Psoas muscle (tissue), 8 donors: ENCODE results near the gene ULK2. TPM values are rescaled to one million over a fixed set of nuclear protein-coding genes. Genes with fewer than 3 reads are reported as not detected.
A peak's percentile ranks its signal among the peaks of the same experiment; 100 is the strongest.

Experiments used
- ATAC-seq, 4 donors: fragments of 200-7000 bp; cut with Tn5 transposase; one replicate each; pipeline ENCODE4 v1.9.1; 2020; ENCODE audit warnings: moderate library complexity in 3 of 4, mild to moderate bottlenecking in 2 of 4
- DNase-seq, 2 donors: peaks; one replicate each; pipeline ENCODE4 v3.0.0-alpha.2; 2020
- H3K27ac ChIP-seq: fragments of 200-600 bp; one replicate; pipeline ENCODE4 v1.8.0; 2022
- H3K27me3 ChIP-seq, 3 donors: fragments of 200-600 bp in 1 of 3; one replicate each; pipeline versions ENCODE4 v1.6.1 to v1.8.0; 2013 to 2022; ENCODE audit warnings: low read length in 2 of 3, mild to moderate bottlenecking in 2 of 3, moderate library complexity in 1 of 3; ENCODE audit not compliant: insufficient read depth in 3 of 3
- H3K36me3 ChIP-seq, 2 donors: fragments of 200-600 bp in 1 of 2; one replicate each; pipeline versions ENCODE4 v1.6.1 to v1.8.0; 2013 to 2022; ENCODE audit warnings: low read depth in 1 of 2, mild to moderate bottlenecking in 1 of 2, moderate library complexity in 1 of 2; ENCODE audit not compliant: insufficient read depth in 1 of 2
- H3K4me1 ChIP-seq: fragments of 200-600 bp; one replicate; pipeline ENCODE4 v1.8.0; 2022
- H3K4me3 ChIP-seq: fragments of 200-600 bp; one replicate; pipeline ENCODE4 v1.8.0; 2022; ENCODE audit warnings: mild to moderate bottlenecking
- H3K9me3 ChIP-seq: fragments of 200-600 bp; one replicate; pipeline ENCODE4 v1.8.0; 2022
- CTCF ChIP-seq: fragments of 200-600 bp; IDR thresholded peaks from one replicate; pipeline ENCODE4 v1.8.0; 2022; ENCODE audit warnings: antibody characterized with exemption
- WGBS, 3 donors: extraction: QIAGEN DNeasy Blood & Tissue Kit; methylation state at CpG; one replicate each; pipeline versions ENCODE4 v1.1.6 to v1.1.7; 2013; 5-methylcytosine and 5-hydroxymethylcytosine counted together
- intact Hi-C, 2 donors: fragments of 100-400 bp; cut with DNase I; formaldehyde crosslinking; loops; one replicate each; pipeline versions ENCODE4 v1.11.0 to v1.14.2; 2022
- polyA plus RNA-seq, 3 donors: library from polyadenylated mRNA; stranded (reverse); fragments of 200-250 nt; gene quantifications; one replicate each; pipeline ENCODE4 v1.2.3, GENCODE V29; 2013
- total RNA-seq, 4 donors: library from RNA; stranded (reverse); fragmentation: NEBNext Ultra II Directional in 2 of 4; extraction: Animal tissue kit (Norgen Biotek cat#: 25700) in 2 of 4; gene quantifications; one replicate each; pipeline versions ENCODE4 v1.2.1 to v1.2.4, GENCODE V29; 2021 to 2023
- donor health status: healthy with polysubstance abuse.
- donor health status: DM: no; HTN: no; CAD: no; lungs with moderate emphysema.
- donor health status: Bipolar disorder and iron deficiency.
- donor health status: healthy.
- donor health status: DM: yes; HTN: yes; CAD: no.
- donor health status: DM: no; HTN: no; CAD: no.
- donor health status: DM: no; HTN: no; CAD: no.
- donor health status: DM: yes; HTN: yes; CAD: no.

Gene ULK2
- total and polyA plus RNA-seq, 7 donors, result 2.1 to 19.1 (median 12.8) TPM

DNA sequence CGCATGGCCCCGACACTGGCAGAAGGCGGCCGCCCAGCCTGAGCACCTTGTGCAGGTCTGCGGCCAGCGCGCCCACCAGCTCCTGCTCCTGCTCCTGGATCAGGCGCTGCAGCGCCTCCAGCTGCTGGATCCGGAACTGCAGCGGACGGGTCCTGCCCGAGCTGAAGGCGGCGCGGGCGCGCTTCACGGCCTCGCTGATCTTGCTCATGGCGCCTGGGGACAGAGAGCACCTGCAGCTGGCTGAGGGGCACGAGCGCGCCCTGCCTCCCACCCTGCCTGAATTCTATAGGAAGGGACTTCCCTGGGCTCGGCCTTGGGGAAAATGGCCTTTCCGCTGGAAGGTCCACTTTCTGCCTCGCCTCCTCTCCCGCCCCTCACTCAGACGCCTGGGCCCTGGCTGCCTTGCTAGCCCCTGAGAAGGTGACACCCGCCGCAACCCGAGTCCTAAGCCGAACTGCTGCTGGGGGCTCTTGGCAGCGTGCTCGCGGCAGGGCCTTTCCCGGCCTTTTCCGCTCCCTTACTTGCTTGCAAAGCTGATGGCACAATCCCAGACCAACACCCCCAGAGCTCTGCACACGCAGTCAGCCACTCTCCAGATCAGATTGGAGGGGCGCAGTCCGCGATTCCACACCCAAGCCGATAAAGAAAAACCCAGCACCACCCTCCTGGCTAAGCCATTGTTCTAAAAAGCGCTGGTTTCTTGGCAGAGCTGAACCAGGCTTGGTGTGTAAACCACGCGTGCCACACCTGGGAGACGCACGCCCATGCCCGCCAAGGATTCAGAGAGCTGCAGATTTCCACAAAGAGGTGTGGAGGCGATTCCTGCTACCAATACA is 122.6 kb downstream of the ULK2 start:
- no peaks in the 10 kb centered on the region for H3K36me3 ChIP-seq
- intact Hi-C loops, result no loop called here
- DNase-seq (peak; percentile 93 to 96), ATAC-seq (peak; percentile 92 to 98 (median 94))
- peak overlapping the region; percentile 36 for H3K27ac ChIP-seq
- H3K4me3 ChIP-seq, result peak overlapping the region; percentile 68
- WGBS, 3 donors, result 25 to 29% (median 28%) methylated on average over 40 to 50 of the region's 50 CpGs
- H3K9me3 ChIP-seq, result no peaks in the 10 kb centered on the region
- peak; percentile 93 for TF ChIP-seq CTCF
- H3K27me3 ChIP-seq, result no peaks in the 10 kb centered on the region
- H3K4me1 ChIP-seq, result peaks cover 6% of the 10 kb centered on the region

DNA sequence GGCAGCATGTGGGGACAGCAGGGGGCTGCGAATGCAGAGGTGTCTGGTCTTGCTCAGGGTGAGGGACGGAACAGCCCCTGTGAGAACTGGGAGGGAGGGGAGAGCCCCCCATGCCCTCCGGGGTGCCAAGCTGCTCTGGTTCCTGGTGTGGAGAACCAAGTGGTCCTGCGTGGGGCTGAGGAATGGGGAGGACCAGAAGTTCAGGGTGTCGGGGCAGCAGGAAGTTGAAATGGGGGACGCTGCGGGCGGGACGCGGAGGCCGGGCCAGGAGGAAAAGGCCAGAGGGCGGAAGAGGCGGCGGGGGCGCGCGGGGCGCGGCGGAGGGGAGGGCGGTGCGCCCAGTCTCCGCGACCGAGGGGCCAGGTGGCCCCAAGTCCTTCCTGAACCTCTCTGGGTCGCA is 123.2 kb downstream of the ULK2 start:
- peak in 1 of 2 donors; percentile 45 for DNase-seq
- intact Hi-C loops, result no loop called here
- Histone ChIP-seq H3K4me3 (peak overlapping the region; percentile 68), H3K9me3 (no peaks in the 10 kb centered on the region), H3K4me1 (peaks cover 6% of the 10 kb centered on the region), H3K27me3 (no peaks in the 10 kb centered on the region), H3K36me3 (no peaks in the 10 kb centered on the region), H3K27ac (peak overlapping the region; percentile 36)
- peak in 3 of 4 donors; percentile 15 to 61 (median 45) for ATAC-seq
- WGBS, 3 donors, result 9 to 32% (median 20%) methylated on average over 6 to 26 of the region's 26 CpGs
- TF ChIP-seq CTCF, result no peak

DNA sequence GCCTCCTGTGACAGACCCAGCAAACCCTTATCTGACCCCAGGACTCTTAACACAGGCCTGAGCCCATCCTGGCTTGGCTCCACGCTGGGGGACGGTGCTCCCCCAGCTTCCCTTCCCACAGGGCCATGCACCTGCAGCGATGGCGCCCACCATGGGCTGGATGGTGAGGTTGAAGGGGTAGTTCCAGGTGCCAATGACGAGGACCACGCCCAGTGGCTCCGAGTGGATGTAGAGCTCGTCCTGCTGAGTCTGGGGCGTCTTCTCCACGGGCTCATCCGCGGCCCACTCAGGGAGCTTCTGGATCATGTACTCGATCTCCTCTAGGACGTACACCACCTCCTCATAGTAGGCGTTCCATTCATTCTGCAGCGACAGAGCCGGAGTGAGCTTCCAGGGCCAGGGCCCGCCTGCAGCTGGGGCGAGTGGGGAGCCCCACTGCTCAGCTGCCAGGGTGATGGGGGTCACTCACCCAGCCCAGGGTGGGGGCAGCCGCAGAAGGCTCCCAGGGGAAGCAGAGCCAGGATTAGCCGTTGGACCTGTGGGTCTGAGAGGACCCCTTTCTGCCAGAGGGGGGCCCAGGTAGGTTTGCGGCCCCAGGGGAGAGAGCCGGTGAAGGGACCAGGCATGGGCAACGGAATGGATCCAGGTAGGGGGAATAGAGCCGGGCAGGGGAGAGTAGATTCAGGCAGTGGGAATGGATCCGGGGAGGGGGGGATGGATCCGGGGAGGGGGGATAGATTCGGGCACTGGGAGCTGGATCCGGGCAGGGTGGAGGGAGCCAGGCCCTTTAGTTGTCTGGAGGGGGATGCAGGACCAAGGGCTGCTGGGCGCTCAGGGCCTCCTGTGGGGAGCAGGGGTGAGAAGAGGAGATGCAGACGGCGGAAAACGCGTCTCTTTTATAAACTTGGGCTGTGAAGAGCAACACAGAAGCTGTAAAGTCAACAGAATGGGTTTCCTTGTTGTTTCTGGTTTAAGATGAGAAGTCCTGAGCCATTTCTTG is 124.3 kb downstream of the ULK2 start:
- H3K4me1 ChIP-seq, result peaks cover 6% of the 10 kb centered on the region
- no peak overlapping the region for H3K4me3 ChIP-seq
- H3K27me3 ChIP-seq, result no peaks in the 10 kb centered on the region
- no peaks in the 10 kb centered on the region for H3K9me3 ChIP-seq
- intact Hi-C loops, result no loop called here
- TF ChIP-seq CTCF, result no peak
- H3K36me3 ChIP-seq, result no peaks in the 10 kb centered on the region
- H3K27ac ChIP-seq, result no peak overlapping the region
- no peak for ATAC-seq
- WGBS, 3 donors, result 94 to 96% (median 96%) methylated on average over 34 of the region's 34 CpGs
- DNase-seq, result no peak

- TF ChIP-seq CTCF, result no peak
- Histone ChIP-seq H3K4me1 (peaks cover 6% of the 10 kb centered on the region), H3K27ac (no peak overlapping the region), H3K27me3 (no peaks in the 10 kb centered on the region), H3K4me3 (no peak overlapping the region), H3K36me3 (no peaks in the 10 kb centered on the region), H3K9me3 (no peaks in the 10 kb centered on the region)
- intact Hi-C loops, result no loop called here
- WGBS, 3 donors, result 88 to 92% (median 91%) methylated on average over 10 of the region's 10 CpGs
- no peak for ATAC-seq
- no peak for DNase-seq
Observed at GRCh38 chr17:19742495-19742894, 125.2 kb downstream of the ULK2 start.
